Loucy (cell line): ENCODE results near the gene SRSF3.

ENCODE experiments used
- EZH2phosphoT487 ChIP-seq: fragments of 200-600 bp; IDR thresholded peaks from 2 replicates; pipeline ENCODE4 v1.6.1; 2018; ENCODE audit warnings: antibody characterized with exemption, mild to moderate bottlenecking, moderate library complexity, borderline replicate concordance
- TF ChIP-seq, protein P1 (sequence below): fragments of 200-600 bp; sonication (generic); conservative IDR thresholded peaks from 2 replicates; pipeline ENCODE4 v1.5.1; 2014; ENCODE audit warnings: mild to moderate bottlenecking, antibody characterized with exemption, low read length

DNA sequence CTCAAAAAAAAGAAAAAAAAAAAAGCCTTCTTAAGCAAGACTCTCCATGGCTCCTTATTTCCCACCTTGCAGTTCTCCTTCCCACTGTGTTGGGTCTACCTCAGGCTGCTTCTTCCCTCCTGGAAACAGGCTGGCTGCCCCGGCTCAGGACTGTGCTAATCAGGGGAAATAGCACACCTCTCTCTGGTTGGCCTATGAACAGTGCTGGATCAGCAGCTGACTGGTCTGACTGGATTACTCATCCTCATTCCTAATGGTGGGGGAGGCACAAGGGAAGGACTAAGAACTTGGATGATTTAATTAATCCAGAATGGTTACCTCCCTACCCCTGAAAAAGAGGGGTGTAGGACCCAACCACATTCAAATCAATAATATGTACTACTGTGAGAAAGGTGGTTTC lies 3.9 kb upstream of the SRSF3 start:
- TF ChIP-seq EZH2phosphoT487, result no peak
- TF ChIP-seq, protein P1, sequence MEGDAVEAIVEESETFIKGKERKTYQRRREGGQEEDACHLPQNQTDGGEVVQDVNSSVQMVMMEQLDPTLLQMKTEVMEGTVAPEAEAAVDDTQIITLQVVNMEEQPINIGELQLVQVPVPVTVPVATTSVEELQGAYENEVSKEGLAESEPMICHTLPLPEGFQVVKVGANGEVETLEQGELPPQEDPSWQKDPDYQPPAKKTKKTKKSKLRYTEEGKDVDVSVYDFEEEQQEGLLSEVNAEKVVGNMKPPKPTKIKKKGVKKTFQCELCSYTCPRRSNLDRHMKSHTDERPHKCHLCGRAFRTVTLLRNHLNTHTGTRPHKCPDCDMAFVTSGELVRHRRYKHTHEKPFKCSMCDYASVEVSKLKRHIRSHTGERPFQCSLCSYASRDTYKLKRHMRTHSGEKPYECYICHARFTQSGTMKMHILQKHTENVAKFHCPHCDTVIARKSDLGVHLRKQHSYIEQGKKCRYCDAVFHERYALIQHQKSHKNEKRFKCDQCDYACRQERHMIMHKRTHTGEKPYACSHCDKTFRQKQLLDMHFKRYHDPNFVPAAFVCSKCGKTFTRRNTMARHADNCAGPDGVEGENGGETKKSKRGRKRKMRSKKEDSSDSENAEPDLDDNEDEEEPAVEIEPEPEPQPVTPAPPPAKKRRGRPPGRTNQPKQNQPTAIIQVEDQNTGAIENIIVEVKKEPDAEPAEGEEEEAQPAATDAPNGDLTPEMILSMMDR, result no peak
